Measurements from ENCODE around the gene RALA.

Gene RALA

GRCh38 chr7:39613577-39613976 is 9.8 kb upstream of the RALA start:
- DNase-seq (ENCODE audit: low read depth in 2 of 2), result no peak

GRCh38 chr7:39614299-39614698 is 9.1 kb upstream of the RALA start:
- no peak for DNase-seq (ENCODE audit: low read depth in 2 of 2)

- no peak for DNase-seq (ENCODE audit: low read depth in 2 of 2)
Measured at GRCh38 chr7:39615350-39615975, 7.9 kb upstream of the RALA start.

GRCh38 chr7:39616138-39616537 is 7.2 kb upstream of the RALA start:
- DNase-seq (ENCODE audit: low read depth in 2 of 2), result no peak

- DNase-seq (ENCODE audit: low read depth in 2 of 2), result no peak
Measured at GRCh38 chr7:39617005-39617404, 6.4 kb upstream of the RALA start.

- DNase-seq (ENCODE audit: low read depth in 2 of 2), result no peak
Measured at GRCh38 chr7:39618868-39619267, 4.5 kb upstream of the RALA start.

GRCh38 chr7:39620486-39620885 is 2.9 kb upstream of the RALA start:
- no peak for DNase-seq (ENCODE audit: low read depth in 2 of 2)

GRCh38 chr7:39621261-39621660 is 2.1 kb upstream of the RALA start:
- DNase-seq (ENCODE audit: low read depth in 2 of 2), result no peak

- DNase-seq (ENCODE audit: low read depth in 2 of 2), result no peak
Measured at GRCh38 chr7:39621784-39622411, 1.5 kb upstream of the RALA start.

GRCh38 chr7:39622609-39623008 is 763 bp upstream of the RALA start:
- DNase-seq (ENCODE audit: low read depth in 2 of 2), result no peak

- no peak for DNase-seq (ENCODE audit: low read depth in 2 of 2)
Measured at GRCh38 chr7:39623732-39624441, 515 bp downstream of the RALA start.

GRCh38 chr7:39624442-39624807 is 1.1 kb downstream of the RALA start:
- DNase-seq (ENCODE audit: low read depth in 2 of 2), result no peak

- no peak for DNase-seq (ENCODE audit: low read depth in 2 of 2)
Measured at GRCh38 chr7:39624935-39625694, 1.7 kb downstream of the RALA start.

GRCh38 chr7:39631736-39632308 is 8.4 kb downstream of the RALA start:
- DNase-seq (ENCODE audit: low read depth in 2 of 2), result no peak

GRCh38 chr7:39633563-39634477 is 10.4 kb downstream of the RALA start:
- no peak for DNase-seq (ENCODE audit: low read depth in 2 of 2)

GRCh38 chr7:39634478-39634805 is 11.1 kb downstream of the RALA start:
- DNase-seq (ENCODE audit: low read depth in 2 of 2), result no peak

GRCh38 chr7:39637400-39637799 is 14.0 kb downstream of the RALA start:
- no peak for DNase-seq (ENCODE audit: low read depth in 2 of 2)

- DNase-seq (ENCODE audit: low read depth in 2 of 2), result no peak
Measured at GRCh38 chr7:39637963-39638485, 14.7 kb downstream of the RALA start.

- no peak for DNase-seq (ENCODE audit: low read depth in 2 of 2)
Measured at GRCh38 chr7:39642896-39643295, 19.5 kb downstream of the RALA start.

- no peak for DNase-seq (ENCODE audit: low read depth in 2 of 2)
Measured at GRCh38 chr7:39644170-39644569, 20.8 kb downstream of the RALA start.
